Epithelial cell of proximal tubule (primary cell): ENCODE measurements around the gene MAD1L1. TPM values are rescaled to one million over a fixed set of nuclear protein-coding genes. Genes with fewer than 3 reads are reported as not detected.

Source experiments
- DNase-seq: peaks from one replicate; pipeline ENCODE4 v3.0.0-alpha.2; 2011; ENCODE audit warnings: low read depth
- H3K4me3 ChIP-seq: 2 replicates; pipeline ENCODE4 v1.5.1; 2011; ENCODE audit warnings: low read depth, mild to moderate bottlenecking, low read length
- total RNA-seq: library from RNA; depleted of rRNA; stranded (reverse); fragments of >200 nt; gene quantifications from 2 replicates; pipeline ENCODE4 v1.2.3, GENCODE V29; 2015
- TF ChIP-seq, protein P1 (sequence below): conservative IDR thresholded peaks from 2 replicates; pipeline ENCODE4 v1.5.1; 2012; ENCODE audit warnings: low read depth, mild to moderate bottlenecking, low read length

The MAD1L1 gene
- total RNA-seq, 1 donor from 2014 or later, result 83.4 TPM

- TF ChIP-seq, protein P1, sequence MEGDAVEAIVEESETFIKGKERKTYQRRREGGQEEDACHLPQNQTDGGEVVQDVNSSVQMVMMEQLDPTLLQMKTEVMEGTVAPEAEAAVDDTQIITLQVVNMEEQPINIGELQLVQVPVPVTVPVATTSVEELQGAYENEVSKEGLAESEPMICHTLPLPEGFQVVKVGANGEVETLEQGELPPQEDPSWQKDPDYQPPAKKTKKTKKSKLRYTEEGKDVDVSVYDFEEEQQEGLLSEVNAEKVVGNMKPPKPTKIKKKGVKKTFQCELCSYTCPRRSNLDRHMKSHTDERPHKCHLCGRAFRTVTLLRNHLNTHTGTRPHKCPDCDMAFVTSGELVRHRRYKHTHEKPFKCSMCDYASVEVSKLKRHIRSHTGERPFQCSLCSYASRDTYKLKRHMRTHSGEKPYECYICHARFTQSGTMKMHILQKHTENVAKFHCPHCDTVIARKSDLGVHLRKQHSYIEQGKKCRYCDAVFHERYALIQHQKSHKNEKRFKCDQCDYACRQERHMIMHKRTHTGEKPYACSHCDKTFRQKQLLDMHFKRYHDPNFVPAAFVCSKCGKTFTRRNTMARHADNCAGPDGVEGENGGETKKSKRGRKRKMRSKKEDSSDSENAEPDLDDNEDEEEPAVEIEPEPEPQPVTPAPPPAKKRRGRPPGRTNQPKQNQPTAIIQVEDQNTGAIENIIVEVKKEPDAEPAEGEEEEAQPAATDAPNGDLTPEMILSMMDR, result no peak
- no peak overlapping the region for H3K4me3 ChIP-seq
- no peak for DNase-seq
These were observed 145.0 kb downstream of the MAD1L1 start for GRCh38 chr7:2087744-2088143.

DNA sequence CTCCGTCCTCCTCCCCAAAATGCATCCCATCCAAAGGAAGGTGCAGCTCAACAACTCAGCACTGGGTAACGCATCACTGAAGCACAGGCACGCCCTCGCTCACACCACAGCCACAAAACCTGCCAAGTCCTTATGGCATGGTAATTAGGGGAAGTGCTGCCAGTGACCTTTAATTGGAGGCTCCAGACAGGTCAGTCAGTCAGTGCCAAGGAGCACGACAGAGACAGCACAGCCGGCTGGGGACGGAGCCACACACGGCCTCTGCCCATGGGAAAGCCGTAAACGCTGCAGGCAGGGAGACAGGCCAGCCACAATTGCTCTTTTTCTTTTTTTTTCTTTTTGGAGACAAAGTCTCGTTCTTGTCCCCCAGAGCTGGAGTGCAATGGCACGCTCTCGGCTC, 146.5 kb downstream of the MAD1L1 start:
- H3K4me3 ChIP-seq, result no peak overlapping the region
- TF ChIP-seq, protein P1, result no peak
- DNase-seq, result no peak

DNA sequence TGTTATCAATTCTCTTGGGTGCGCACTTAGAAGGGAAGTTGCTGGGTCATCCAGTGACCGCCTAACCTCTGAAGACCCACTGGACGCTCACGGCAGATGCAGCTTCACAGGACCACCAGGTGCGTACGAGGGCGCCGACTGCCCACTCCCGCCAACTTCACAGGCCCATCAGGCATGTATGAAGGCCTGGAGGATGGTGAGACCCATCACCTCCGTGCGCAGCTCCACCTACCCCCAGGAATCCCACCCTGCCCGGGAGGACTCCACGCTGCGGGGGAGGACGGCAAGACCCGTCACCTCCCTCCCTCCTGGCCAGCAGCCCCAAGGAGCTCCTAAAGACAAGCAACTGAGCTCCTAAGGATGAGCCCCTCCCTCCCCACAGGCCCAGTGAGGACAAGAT, 146.9 kb downstream of the MAD1L1 start:
- no peak for DNase-seq
- TF ChIP-seq, protein P1, result no peak
- no peak overlapping the region for H3K4me3 ChIP-seq

DNA sequence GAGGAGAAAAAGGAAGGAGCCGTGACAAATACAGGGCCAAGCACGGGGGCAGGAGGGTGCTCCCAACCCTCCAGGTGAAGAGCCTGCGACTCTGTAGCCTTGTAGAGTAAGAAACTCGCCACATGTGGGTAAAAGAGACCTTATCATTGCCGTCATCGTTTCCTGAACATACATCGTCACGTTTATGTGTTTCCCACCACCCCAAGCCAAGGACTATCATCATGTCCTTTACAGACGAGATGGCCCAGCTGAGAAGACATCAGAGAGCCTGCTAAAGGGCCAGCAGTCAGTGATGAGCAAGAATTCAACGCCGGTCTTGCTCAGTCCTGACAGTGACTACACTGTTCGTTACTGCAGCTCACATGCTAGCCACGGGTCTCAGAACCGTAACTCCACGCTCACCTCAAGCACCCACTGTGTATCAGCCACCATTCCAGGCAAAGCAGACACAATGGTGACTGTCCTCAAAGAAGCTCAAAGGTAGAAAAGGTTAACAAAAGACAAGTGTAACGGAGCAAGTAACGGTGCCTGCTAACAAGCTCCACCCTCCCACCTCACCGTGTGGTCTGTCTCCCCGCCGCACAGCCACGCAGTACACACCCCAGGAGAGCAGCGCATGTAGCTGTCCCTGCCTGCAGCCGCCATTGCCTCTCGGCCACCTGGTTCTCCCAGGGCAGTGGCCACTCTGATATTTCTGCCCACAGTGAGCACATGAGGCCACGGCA, 147.8 kb downstream of the MAD1L1 start:
- no peak for DNase-seq
- no peak overlapping the region for H3K4me3 ChIP-seq
- TF ChIP-seq, protein P1, result no peak

DNA sequence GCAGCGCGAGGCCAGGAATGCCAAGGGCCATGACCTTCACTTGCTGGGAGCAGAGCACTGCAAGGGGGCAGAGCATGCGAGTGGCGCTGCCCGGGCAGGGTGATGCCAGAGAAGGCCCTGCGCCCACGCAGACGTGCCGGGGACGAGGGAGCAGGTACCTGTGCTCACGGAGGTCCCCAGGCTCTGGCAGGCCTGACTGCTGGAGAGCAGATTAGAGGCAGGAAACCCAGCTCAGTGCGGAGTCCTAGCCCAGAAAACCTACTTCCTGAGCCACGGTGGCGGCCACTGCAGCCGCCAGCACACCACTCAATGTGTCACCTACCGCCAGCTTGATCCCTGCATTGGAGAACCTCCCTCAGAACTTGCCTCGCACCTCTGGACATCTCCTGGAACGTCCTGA, 148.4 kb downstream of the MAD1L1 start:
- DNase-seq, result no peak
- TF ChIP-seq, protein P1, result no peak
- no peak overlapping the region for H3K4me3 ChIP-seq

DNA sequence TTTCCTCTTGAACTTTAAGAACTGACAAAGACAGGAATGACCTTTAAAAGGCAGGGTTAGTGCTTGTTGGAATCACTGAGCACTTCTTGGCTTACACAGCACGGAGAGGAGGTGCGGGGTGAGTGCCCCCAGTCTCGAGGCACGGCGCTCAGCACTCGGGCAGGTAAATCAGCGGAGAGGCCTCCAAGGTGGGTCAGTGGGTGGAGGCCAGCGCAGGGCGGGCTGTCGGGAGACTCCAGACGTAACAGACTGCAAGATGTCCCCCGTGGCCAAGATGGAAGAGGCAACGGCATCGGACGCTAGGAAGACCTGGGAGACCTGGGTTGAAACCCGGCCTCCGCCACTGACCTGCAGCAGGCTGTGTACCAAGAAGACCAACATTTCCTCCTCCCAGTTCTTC, 149.4 kb downstream of the MAD1L1 start:
- TF ChIP-seq, protein P1, result no peak

More for the DNA sequence above, 149.4 kb downstream of the MAD1L1 start:
- DNase-seq, result no peak
- H3K4me3 ChIP-seq, result no peak overlapping the region
